Sigmoid colon (tissue), 4 donors: Measurements from ENCODE around the gene PHOX2B.

ENCODE experiments used
- POLR2AphosphoS5 ChIP-seq, 4 donors: sonication (generic); formaldehyde crosslinking; IDR thresholded peaks; one replicate each; pipeline ENCODE4 v1.6.1; 2017; ENCODE audit warnings: antibody characterized with exemption in 4 of 4
- TF ChIP-seq, protein P1 (sequence below), 4 experiments: fragments of 450-650 bp in 3 of 4; fragments of 200-600 bp in 1 of 4; IDR thresholded peaks; one replicate each; pipeline ENCODE4 v1.5.1; 2016 to 2019; ENCODE audit warnings: antibody characterized with exemption in 4 of 4, mild to moderate bottlenecking in 3 of 4, moderate library complexity in 2 of 4

DNA sequence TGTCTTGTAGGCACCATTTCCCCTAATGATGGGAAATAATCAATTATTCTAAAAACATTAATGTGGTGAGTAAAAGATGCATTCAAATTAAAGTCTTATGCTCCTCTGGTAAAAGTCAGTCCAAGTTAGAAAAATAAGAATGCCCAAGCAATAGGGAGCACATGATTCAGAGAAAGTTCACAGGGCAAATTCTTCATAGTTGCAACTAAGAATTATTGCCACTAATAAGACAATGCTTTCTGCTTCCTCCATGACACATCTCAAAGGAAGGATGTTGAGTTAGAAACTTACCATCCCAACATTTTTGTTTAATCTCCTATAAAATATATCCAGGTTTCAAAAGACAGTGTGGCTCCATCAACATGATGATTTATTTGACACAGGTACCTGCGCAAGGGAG is 26.3 kb downstream of the PHOX2B start:
- TF ChIP-seq, protein P1, sequence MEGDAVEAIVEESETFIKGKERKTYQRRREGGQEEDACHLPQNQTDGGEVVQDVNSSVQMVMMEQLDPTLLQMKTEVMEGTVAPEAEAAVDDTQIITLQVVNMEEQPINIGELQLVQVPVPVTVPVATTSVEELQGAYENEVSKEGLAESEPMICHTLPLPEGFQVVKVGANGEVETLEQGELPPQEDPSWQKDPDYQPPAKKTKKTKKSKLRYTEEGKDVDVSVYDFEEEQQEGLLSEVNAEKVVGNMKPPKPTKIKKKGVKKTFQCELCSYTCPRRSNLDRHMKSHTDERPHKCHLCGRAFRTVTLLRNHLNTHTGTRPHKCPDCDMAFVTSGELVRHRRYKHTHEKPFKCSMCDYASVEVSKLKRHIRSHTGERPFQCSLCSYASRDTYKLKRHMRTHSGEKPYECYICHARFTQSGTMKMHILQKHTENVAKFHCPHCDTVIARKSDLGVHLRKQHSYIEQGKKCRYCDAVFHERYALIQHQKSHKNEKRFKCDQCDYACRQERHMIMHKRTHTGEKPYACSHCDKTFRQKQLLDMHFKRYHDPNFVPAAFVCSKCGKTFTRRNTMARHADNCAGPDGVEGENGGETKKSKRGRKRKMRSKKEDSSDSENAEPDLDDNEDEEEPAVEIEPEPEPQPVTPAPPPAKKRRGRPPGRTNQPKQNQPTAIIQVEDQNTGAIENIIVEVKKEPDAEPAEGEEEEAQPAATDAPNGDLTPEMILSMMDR (IDR thresholded peaks at IDR 0.05), result no peak
- TF ChIP-seq POLR2AphosphoS5 (IDR thresholded peaks at IDR 0.05), result no peak
